ENCODE results near the gene FAIM. TPM values are rescaled to one million over a fixed set of nuclear protein-coding genes. Genes with fewer than 3 reads are reported as not detected.

FAIM gene
- total and polyA plus RNA-seq, 2 of the 8 experiments (the other 6 are each of a cell fraction or from before 2014, with no cell fraction given), result 1.2 to 7.1 TPM

GRCh38 chr3:138642927-138643253, 34.3 kb downstream of the FAIM start:
- Histone ChIP-seq H3K4me1 (replicated peaks in 1 of 4; ENCODE audit: control insufficient read depth in 3 of 4, insufficient read depth in 4 of 4, low read length in 3 of 4) (no peaks in the 10 kb centered on the region), H3K9me3 (ENCODE audit: insufficient read depth in 2 of 2, low read depth in 1 of 2, low read length in 1 of 2) (peaks cover 18 to 29% of the 10 kb centered on the region in 2 experiments), H4K91ac (replicated peaks; ENCODE audit: insufficient read length, low read length) (no peak overlapping the region), H2BK15ac (ENCODE audit: low read length) (no peak overlapping the region), H3K79me2 (ENCODE audit: control insufficient read depth in 1 of 2, insufficient read depth in 2 of 2, low read length in 2 of 2) (no peaks in the 10 kb centered on the region), H3K27me3 (replicated peaks in 1 of 4; ENCODE audit: control insufficient read depth in 3 of 4, extremely low read depth in 1 of 4, insufficient read depth in 3 of 4, low read length in 3 of 4) (no peaks in the 10 kb centered on the region; a peak in 1 of 7 replicates), H3K36me3 (ENCODE audit: control insufficient read depth in 2 of 4, insufficient read depth in 4 of 4, low read length in 3 of 4) (no peaks in the 10 kb centered on the region), H3K9ac (replicated peaks in 1 of 4; ENCODE audit: extremely low read depth in 1 of 4, low read depth in 3 of 4, low read length in 3 of 4) (no peak overlapping the region), H3K23me2 (ENCODE audit: low read depth, low read length) (no peaks in the 10 kb centered on the region), H4K20me1 (replicated peaks in 1 of 2; ENCODE audit: control insufficient read depth in 1 of 2, insufficient read depth in 2 of 2, low read length in 2 of 2) (no peaks in the 10 kb centered on the region), H2BK5ac (ENCODE audit: low read depth, low read length) (no peak overlapping the region), H2AK5ac (ENCODE audit: low read depth, low read length) (no peak overlapping the region), H3K4me2 (ENCODE audit: insufficient read depth in 1 of 2, low read depth in 2 of 2, low read length in 2 of 2) (no peak overlapping the region), H3K4ac (replicated peaks; ENCODE audit: insufficient read length, low read depth, low read length) (no peak overlapping the region), H3K18ac (ENCODE audit: extremely low read depth, low read length) (no peak overlapping the region), H3K79me1 (ENCODE audit: low read depth, low read length) (no peaks in the 10 kb centered on the region), H2BK12ac (ENCODE audit: low read depth, low read length) (no peak overlapping the region), H4K8ac (ENCODE audit: extremely low read depth, insufficient read depth, low read length) (no peak overlapping the region), H2BK20ac (ENCODE audit: low read length) (no peak overlapping the region), H3K23ac (ENCODE audit: insufficient read length) (no peak overlapping the region), H3K56ac (replicated peaks; ENCODE audit: insufficient read length, low read depth, low read length) (no peak overlapping the region), H3K14ac (ENCODE audit: insufficient read length) (no peak overlapping the region), H2BK120ac (replicated peaks; ENCODE audit: low read depth, low read length) (no peak overlapping the region), H3K4me3 (ENCODE audit: extremely low read depth in 1 of 4, insufficient read depth in 2 of 4, low read depth in 3 of 4, low read length in 4 of 4) (no peak overlapping the region), H4K5ac (ENCODE audit: insufficient read length, low read depth, low read length) (no peak overlapping the region), H2AFZ (ENCODE audit: low read length) (no peak overlapping the region), H3K27ac (ENCODE audit: low read depth, low read length) (no peak overlapping the region)
- POLR2A ChIA-PET (ENCODE audit: partially characterized antibody), result interaction anchor here (1.5 kb wide), 1 partner anchor 25 kb away, joined by 3 read pairs; no protein-coding TSS in a partner anchor
- WGBS, 2 experiments (ENCODE audit: extremely low coverage in 1 of 2, insufficient coverage in 1 of 2, insufficient read length in 1 of 2, insufficient replicate concordance in 2 of 2, low coverage in 1 of 2, low lambda C conversion rate in 2 of 2, missing lambda C conversion rate in 1 of 2), result 89% methylated on average over 1 of the region's 1 CpG; no CpG with 5 or more reads in 1 of the 2 experiments
- TF ChIP-seq CTCF (IDR thresholded peaks at IDR 0.05; ENCODE audit: control extremely low read depth in 1 of 3, insufficient read depth in 1 of 3, low read depth in 1 of 3, low read length in 3 of 3) (no peak), E2F6 (IDR thresholded peaks at IDR 0.05) (0 out of 2 replicates have a peak, but pooled peaks have one; percentile 1)
- DNase-seq (ENCODE audit: low read depth in 1 of 2, low spot score in 2 of 2) (no peak), FAIRE-seq (no peak)
- CTCF ChIA-PET (ENCODE audit: partially characterized antibody), result interaction anchor here (1.0 kb wide), 1 partner anchor 281 kb away, joined by 3 read pairs; no protein-coding TSS in a partner anchor
